HepG2 (cell line): ENCODE data around the gene VAV2. TPM values are rescaled to one million over a fixed set of nuclear protein-coding genes. Genes with fewer than 3 reads are reported as not detected.

Experiments
- ATAC-seq: fragments of 200-7000 bp; cut with Tn5 transposase; 3 replicates; pipeline ENCODE4 v1.9.1; 2020; ENCODE audit warnings: mild to moderate bottlenecking, moderate library complexity
- BruUV-seq: library from RNA; stranded (reverse); fragments of 400-500 nt; replicated peaks from 2 replicates; lab custom pipeline; 2021; lab: Mats Ljungman, UMichigan
- CTCF ChIA-PET: fragments of 300-600 bp; formaldehyde crosslinking; extraction: SDS; loops from one replicate; lab custom pipeline; 2021; ENCODE audit warnings: low total read pairs, inconsistent platforms, low intra/inter-chr PET ratio; lab: Yijun Ruan, JAX
- POLR2A ChIA-PET: fragments of 350-600 bp; sonication (Branson Sonifier 250); formaldehyde crosslinking; loops from one replicate; lab custom pipeline; 2020; ENCODE audit warnings: antibody characterized with exemption, inconsistent platforms; lab: Yijun Ruan, JAX
- DNase-seq: peaks from one replicate; pipeline ENCODE4 v3.0.0-alpha.2; 2015; ENCODE audit warnings: low spot score
- FAIRE-seq: peaks from 3 replicates; lab custom pipeline; 2011; peaks lifted over from hg19 to GRCh38; lab: Jason Lieb, UNC
- H2AFZ ChIP-seq: one replicate; pipeline ENCODE4 v1.6.1; 2011; ENCODE audit warnings: low read length, inconsistent platforms
- H3K27ac ChIP-seq: fragments of 300-600 bp; 3 replicates; pipeline ENCODE4 v1.8.0; 2011; ENCODE audit warnings: mixed run types, mild to moderate bottlenecking, mixed read lengths, low read length, inconsistent platforms; ENCODE audit not compliant: insufficient read depth; ENCODE audit errors: extremely low read length
- H3K27me3 ChIP-seq, 2 experiments: fragments of 200-600 bp in 1 of 2; 2 replicates in 1 of 2; 3 replicates in 1 of 2; pipeline versions ENCODE4 v1.6.0 to v1.8.0; 2011; ENCODE audit warnings: low read length in 2 of 2, mild to moderate bottlenecking in 2 of 2, moderate library complexity in 2 of 2, inconsistent platforms in 1 of 2; ENCODE audit not compliant: insufficient read depth in 2 of 2, control insufficient read depth in 1 of 2
- H3K36me3 ChIP-seq, 2 experiments: fragments of 200-600 bp in 1 of 2; replicated peaks in 1 of 2; 2 replicates in 1 of 2; 3 replicates in 1 of 2; pipeline versions ENCODE4 v1.5.1 to v1.8.0; 2011; ENCODE audit warnings: low read length in 2 of 2, inconsistent platforms in 1 of 2; ENCODE audit not compliant: insufficient read depth in 2 of 2, control insufficient read depth in 1 of 2
- H3K4me1 ChIP-seq: 2 replicates; pipeline ENCODE4 v1.5.1; 2012; ENCODE audit warnings: low read length, inconsistent platforms; ENCODE audit not compliant: insufficient read depth
- H3K4me2 ChIP-seq: 2 replicates; pipeline ENCODE4 v1.6.0; 2011; ENCODE audit warnings: low read depth, low read length, inconsistent platforms
- H3K4me3 ChIP-seq, 3 experiments: fragments of 200-600 bp in 1 of 3; sonication (generic), shearing (Covaris generic) in 1 of 3; replicated peaks in 1 of 3; 2 replicates each; pipeline ENCODE4 v1.5.1; 2011 to 2016; ENCODE audit warnings: low read length in 3 of 3, inconsistent platforms in 2 of 3, low read depth in 2 of 3, mild to moderate bottlenecking in 2 of 3, control low read depth in 1 of 3, mixed read lengths in 1 of 3; ENCODE audit not compliant: insufficient read depth in 1 of 3
- H3K79me2 ChIP-seq: one replicate; pipeline ENCODE4 v1.6.1; 2011; ENCODE audit warnings: low read length, inconsistent platforms; ENCODE audit not compliant: insufficient read depth
- H3K9ac ChIP-seq: 2 replicates; pipeline ENCODE4 v1.6.0; 2011; ENCODE audit warnings: mild to moderate bottlenecking, low read depth, low read length, inconsistent platforms; ENCODE audit not compliant: insufficient read depth
- H3K9me3 ChIP-seq: 2 replicates; pipeline ENCODE4 v1.5.1; 2012; ENCODE audit warnings: mild to moderate bottlenecking, low read length
- H4K20me1 ChIP-seq: 2 replicates; pipeline ENCODE4 v1.6.0; 2011; ENCODE audit warnings: inconsistent platforms, mild to moderate bottlenecking, low read length, moderate library complexity; ENCODE audit not compliant: insufficient read depth
- AGO2 ChIP-seq: fragments of 200-400 bp; formaldehyde crosslinking; optimal IDR thresholded peaks from 2 replicates; pipeline ENCODE3; 2017; ENCODE audit warnings: mild to moderate bottlenecking, low read depth, low read length, moderate library complexity
- MLLT10 ChIP-seq: sonication (generic); formaldehyde crosslinking; IDR thresholded peaks from 2 replicates; pipeline ENCODE4 v1.4.0; 2020; ENCODE audit warnings: missing genetic modification reagents
- MTA1 ChIP-seq: sonication (generic); formaldehyde crosslinking; IDR thresholded peaks from 2 replicates; pipeline ENCODE4 v1.4.0; 2020; ENCODE audit warnings: missing genetic modification reagents, mild to moderate bottlenecking, borderline replicate concordance
- NFE2L2 ChIP-seq: fragments of 150-350 bp; IDR thresholded peaks from 2 replicates; pipeline ENCODE4 v1.6.1; 2014; ENCODE audit warnings: low read length
- NR2F2 ChIP-seq: IDR thresholded peaks from 2 replicates; pipeline ENCODE4 v1.6.1; 2012; ENCODE audit warnings: low read depth, inconsistent platforms, borderline replicate concordance
- POLR2A ChIP-seq, 2 experiments: IDR thresholded peaks; 2 replicates each; pipeline ENCODE4 v1.6.1; 2011; ENCODE audit warnings: low read depth in 2 of 2, low read length in 2 of 2, mild to moderate bottlenecking in 1 of 2, moderate library complexity in 1 of 2; ENCODE audit not compliant: insufficient read depth in 1 of 2
- ZNF280B ChIP-seq: sonication (generic); formaldehyde crosslinking; IDR thresholded peaks from 2 replicates; pipeline ENCODE4 v1.5.0; 2020; ENCODE audit warnings: missing genetic modification reagents, mild to moderate bottlenecking, borderline replicate concordance
- ZNF768 ChIP-seq: sonication (generic); formaldehyde crosslinking; IDR thresholded peaks from 2 replicates; pipeline ENCODE4 v1.4.0; 2020; ENCODE audit warnings: missing genetic modification reagents
- ZNF775 ChIP-seq: sonication (generic); formaldehyde crosslinking; IDR thresholded peaks from 2 replicates; pipeline ENCODE4 v1.4.0; 2020; ENCODE audit warnings: missing genetic modification reagents, mild to moderate bottlenecking, moderate library complexity, borderline replicate concordance
- WGBS: methylation state at CpG from one replicate; pipeline ENCODE4 v1.1.6; 2017; ENCODE audit warnings: low lambda C conversion rate; 5-methylcytosine and 5-hydroxymethylcytosine counted together
- in situ Hi-C: cut with HindIII; loops from 2 replicates; pipeline ENCODE4 v1.10.0; 2017; ENCODE audit warnings: low pct_unique_long_range_greater_than_20kb; ENCODE audit not compliant: extremely low pct_ligation_motif_present
- intact Hi-C: fragments of 100-400 bp; cut with micrococcal nuclease; formaldehyde crosslinking; loops from one replicate; pipeline ENCODE4 v1.10.0; 2022; ENCODE audit not compliant: unreplicated experiment
- polyA plus RNA-seq, 8 experiments: library from polyadenylated mRNA; depleted of rRNA in 3 of 8; stranded (reverse) in 7 of 8; unstranded in 1 of 8; fragments of >200 nt; fragmentation: Illumina TruSeq in 4 of 8; extraction: Trizol in 4 of 8; gene quantifications; 2 replicates each; pipeline versions ENCODE4 v1.2.1 to v1.2.3, GENCODE V29; 2011 to 2016; ENCODE audit warnings: low read depth in 4 of 8, missing spikeins in 1 of 8, mixed read lengths in 1 of 8; ENCODE audit not compliant: insufficient read depth in 1 of 8
- total RNA-seq, 5 experiments: library from RNA; depleted of rRNA; stranded (reverse); fragments of >200 nt; fragmentation: Illumina TruSeq; extraction: Trizol; gene quantifications; 2 replicates each; pipeline ENCODE4 v1.2.3, GENCODE V29; 2016; ENCODE audit warnings: low read depth in 1 of 5

VAV2 gene
- total and polyA plus RNA-seq, 2 of the 13 experiments (the other 11 are each of a cell fraction or from before 2014, with no cell fraction given), result 22.5 to 22.9 TPM

GRCh38 chr9:133769511-133770075 lies 222.5 kb downstream of the VAV2 start:
- TF ChIP-seq NFE2L2 (no peak), NR2F2 (no peak), ZNF768 (CRISPR knock-in tag) (0 out of 2 replicates have a peak, but pooled peaks have one; percentile 21), AGO2 (peak; percentile 44), MLLT10 (CRISPR knock-in tag) (no peak), ZNF280B (CRISPR knock-in tag) (peak; percentile 11; the same call in 1 of the 2 replicates), MTA1 (CRISPR knock-in tag) (0 out of 2 replicates have a peak, but pooled peaks have one; percentile 2), ZNF775 (CRISPR knock-in tag) (no peak), POLR2A (IDR thresholded peaks at IDR 0.05; ENCODE audit: insufficient read depth in 1 of 2, low read depth in 2 of 2, low read length in 2 of 2) (0 out of 4 replicates have a peak, but pooled peaks of 1 of the 2 experiments have one; percentile 23)
- Histone ChIP-seq H3K4me1 (peaks cover 17% of the 10 kb centered on the region), H3K79me2 (no peaks in the 10 kb centered on the region), H4K20me1 (no peaks in the 10 kb centered on the region), H2AFZ (no peak overlapping the region), H3K9me3 (0 out of 2 replicates have a peak, but pooled peaks cover 5% of the 10 kb centered on the region), H3K4me2 (no peak overlapping the region), H3K36me3 (peaks cover 15 to 56% of the 10 kb centered on the region in 2 experiments), H3K27me3 (no peaks in the 10 kb centered on the region), H3K4me3 (no peak overlapping the region), H3K9ac (no peak overlapping the region), H3K27ac (peak overlapping the region; percentile 36)
- POLR2A ChIA-PET, result interaction anchor here (0.9 to 3.9 kb wide), 12 partner anchors 10 to 225 kb away, joined by 3 to 54 read pairs (median 4); partner anchors contain the start of gene SARDH
- ATAC-seq (peak; percentile 31), DNase-seq (no peak), FAIRE-seq (no peak)
- in situ Hi-C loops, result no loop called here
- intact Hi-C loops, result loop anchor here (1.0 to 2.0 kb wide), 2 partner anchors 31 to 43 kb away; partner anchors contain the start of gene SARDH
- no TSS peak for BruUV-seq
- 94% methylated on average over 10 of the region's 17 CpGs for WGBS
- CTCF ChIA-PET, result interaction anchor here (1.1 to 2.1 kb wide), 4 partner anchors 26 to 237 kb away, joined by 4 to 16 read pairs (median 8); no protein-coding TSS in a partner anchor
